Measurements from ENCODE around the gene S100A2. TPM values are rescaled to one million over a fixed set of nuclear protein-coding genes. Genes with fewer than 3 reads are reported as not detected.
"Not testable (repeated sequence)": the region's sequence is repeated elsewhere in the genome, so short reads cannot be mapped to it uniquely, and the experiment has no call there.

Gene S100A2
- total RNA-seq, 1 experiment from 2014 or later = 147 TPM

DNA sequence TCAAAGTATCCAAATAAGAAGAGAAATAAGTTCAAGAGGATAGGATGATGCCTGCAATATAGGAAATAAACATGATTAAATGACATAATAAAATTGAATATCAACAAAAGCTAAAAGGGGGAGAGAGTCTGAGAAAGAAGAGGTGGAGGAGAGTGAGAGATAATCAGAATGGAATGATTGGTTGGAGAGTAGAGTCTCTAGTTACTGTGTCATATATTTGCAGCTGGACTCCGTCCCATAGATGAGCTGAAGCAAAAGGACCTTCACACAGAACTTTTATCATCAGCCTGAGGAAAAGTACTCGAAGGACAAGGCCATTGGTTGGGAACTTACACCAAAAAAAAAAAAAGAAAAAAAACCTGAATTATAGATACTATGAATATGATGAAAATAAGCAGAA lies 22.8 kb upstream of the S100A2 start:
- H3K27me3 ChIP-seq (ENCODE audit: insufficient read depth, low read depth) = no peaks in the 10 kb centered on the region
- no peak for DNase-seq
- H3K9me3 ChIP-seq (ENCODE audit: insufficient read depth, low read depth) = no peaks in the 10 kb centered on the region
- H3F3A ChIP-seq (ENCODE audit: insufficient read depth, low read depth) = peaks cover 8% of the 10 kb centered on the region; the same call in 1 of the 2 replicates
- H3K36me3 ChIP-seq (ENCODE audit: low read depth) = no peaks in the 10 kb centered on the region
- peaks cover 17% of the 10 kb centered on the region for H3K4me1 ChIP-seq (replicated peaks; ENCODE audit: insufficient read depth)
- no peaks in the 10 kb centered on the region for H3K9me2 ChIP-seq (ENCODE audit: insufficient read depth)
- ChIA-PET POLR2A (ENCODE audit: unreplicated experiment) (interaction anchor here (0.6 to 0.7 kb wide), 2 partner anchors 35 to 56 kb away, joined by 3 to 12 read pairs; no protein-coding TSS in a partner anchor), CTCF (no interaction called here)
- no TSS peak for BruUV-seq (replicated peaks)
- H3K4me2 ChIP-seq = no peak overlapping the region
- no peaks in the 10 kb centered on the region for H3K79me2 ChIP-seq (ENCODE audit: low read depth)
- H4K20me1 ChIP-seq (ENCODE audit: insufficient read depth) = no peaks in the 10 kb centered on the region
- H3K4me3 ChIP-seq = no peak overlapping the region
- no peak for TF ChIP-seq EZH2 (IDR thresholded peaks at IDR 0.05; ENCODE audit: low read depth)
- TF ChIP-seq, protein P1, sequence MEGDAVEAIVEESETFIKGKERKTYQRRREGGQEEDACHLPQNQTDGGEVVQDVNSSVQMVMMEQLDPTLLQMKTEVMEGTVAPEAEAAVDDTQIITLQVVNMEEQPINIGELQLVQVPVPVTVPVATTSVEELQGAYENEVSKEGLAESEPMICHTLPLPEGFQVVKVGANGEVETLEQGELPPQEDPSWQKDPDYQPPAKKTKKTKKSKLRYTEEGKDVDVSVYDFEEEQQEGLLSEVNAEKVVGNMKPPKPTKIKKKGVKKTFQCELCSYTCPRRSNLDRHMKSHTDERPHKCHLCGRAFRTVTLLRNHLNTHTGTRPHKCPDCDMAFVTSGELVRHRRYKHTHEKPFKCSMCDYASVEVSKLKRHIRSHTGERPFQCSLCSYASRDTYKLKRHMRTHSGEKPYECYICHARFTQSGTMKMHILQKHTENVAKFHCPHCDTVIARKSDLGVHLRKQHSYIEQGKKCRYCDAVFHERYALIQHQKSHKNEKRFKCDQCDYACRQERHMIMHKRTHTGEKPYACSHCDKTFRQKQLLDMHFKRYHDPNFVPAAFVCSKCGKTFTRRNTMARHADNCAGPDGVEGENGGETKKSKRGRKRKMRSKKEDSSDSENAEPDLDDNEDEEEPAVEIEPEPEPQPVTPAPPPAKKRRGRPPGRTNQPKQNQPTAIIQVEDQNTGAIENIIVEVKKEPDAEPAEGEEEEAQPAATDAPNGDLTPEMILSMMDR (conservative IDR thresholded peaks at IDR 0.05) = no peak
- H2AFZ ChIP-seq = no peak overlapping the region
- no peak overlapping the region for H3K27ac ChIP-seq
- intact Hi-C loops (cut with micrococcal nuclease; ENCODE audit: unreplicated experiment) = no loop called here

DNA sequence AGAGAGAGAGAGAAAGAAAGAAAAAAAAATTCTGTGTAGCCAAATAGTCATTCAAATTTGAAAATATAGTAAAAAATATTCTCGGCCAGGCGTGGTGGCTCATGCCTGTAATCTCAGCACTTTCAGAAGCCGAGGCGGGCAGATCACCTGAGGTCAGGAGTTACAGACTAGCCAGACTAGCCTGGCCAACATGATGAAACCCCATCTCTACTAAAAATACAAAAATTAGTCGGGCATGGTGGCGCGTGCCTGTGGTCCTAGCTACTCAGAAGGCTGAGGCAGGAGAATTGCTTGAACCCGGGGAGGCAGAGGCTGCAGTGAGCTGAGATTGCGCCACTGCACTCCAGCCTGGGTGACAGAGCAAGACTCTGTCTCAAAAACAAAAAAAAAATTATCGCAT lies 22.4 kb upstream of the S100A2 start:
- H3K36me3 ChIP-seq (ENCODE audit: low read depth); H3K79me2 ChIP-seq (ENCODE audit: low read depth); H3F3A ChIP-seq (ENCODE audit: insufficient read depth, low read depth); H3K4me2 ChIP-seq; H3K9me2 ChIP-seq (ENCODE audit: insufficient read depth); H3K9me3 ChIP-seq (ENCODE audit: insufficient read depth, low read depth); H3K4me3 ChIP-seq; H3K27me3 ChIP-seq (ENCODE audit: insufficient read depth, low read depth); BruUV-seq (replicated peaks); DNase-seq; H4K20me1 ChIP-seq (ENCODE audit: insufficient read depth); H3K27ac ChIP-seq; intact Hi-C loops (cut with micrococcal nuclease; ENCODE audit: unreplicated experiment); H2AFZ ChIP-seq; CTCF ChIA-PET: not testable (repeated sequence)
- peaks cover 17% of the 10 kb centered on the region for H3K4me1 ChIP-seq (replicated peaks; ENCODE audit: insufficient read depth)
- POLR2A ChIA-PET (ENCODE audit: unreplicated experiment) = interaction anchor here (0.6 to 0.7 kb wide), 3 partner anchors 36 to 146 kb away, joined by 3 to 12 read pairs (median 3); no protein-coding TSS in a partner anchor

DNA sequence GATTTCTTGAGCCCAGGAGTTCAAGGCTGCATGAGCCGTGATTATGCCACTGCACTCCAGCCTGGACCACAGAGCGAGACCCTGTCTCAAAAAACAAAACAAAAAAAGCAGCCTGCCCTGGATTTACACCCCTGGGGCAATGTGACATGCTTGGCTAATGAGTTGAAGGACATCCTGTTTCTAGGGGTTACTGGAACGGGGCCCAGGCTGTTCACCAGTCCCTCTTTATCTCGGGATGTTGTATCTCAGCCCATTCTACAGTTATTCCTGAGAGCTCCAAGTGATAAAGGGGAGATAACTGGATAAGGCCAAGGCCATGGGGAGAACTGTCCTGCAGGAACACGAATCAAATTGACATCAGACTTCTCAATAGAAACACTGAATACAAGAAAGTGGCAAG lies 21.7 kb upstream of the S100A2 start:
- Histone ChIP-seq H3K27me3 (ENCODE audit: insufficient read depth, low read depth) (no peaks in the 10 kb centered on the region), H3K79me2 (ENCODE audit: low read depth) (no peaks in the 10 kb centered on the region), H2AFZ (no peak overlapping the region), H3K4me2 (no peak overlapping the region), H4K20me1 (ENCODE audit: insufficient read depth) (no peaks in the 10 kb centered on the region), H3K27ac (no peak overlapping the region), H3K4me1 (replicated peaks; ENCODE audit: insufficient read depth) (peaks cover 17% of the 10 kb centered on the region), H3K9me3 (ENCODE audit: insufficient read depth, low read depth) (no peaks in the 10 kb centered on the region), H3K9me2 (ENCODE audit: insufficient read depth) (no peaks in the 10 kb centered on the region), H3F3A (ENCODE audit: insufficient read depth, low read depth) (no peaks in the 10 kb centered on the region; the same call in 1 of the 2 replicates), H3K4me3 (no peak overlapping the region), H3K36me3 (ENCODE audit: low read depth) (no peaks in the 10 kb centered on the region)
- no peak for DNase-seq
- TF ChIP-seq, protein P1 (conservative IDR thresholded peaks at IDR 0.05) = no peak
- no peak for TF ChIP-seq EZH2 (IDR thresholded peaks at IDR 0.05; ENCODE audit: low read depth)
- no TSS peak for BruUV-seq (replicated peaks)
- POLR2A ChIA-PET (ENCODE audit: unreplicated experiment) = interaction anchor here (0.7 kb wide), 1 partner anchor 146 kb away, joined by 3 read pairs; no protein-coding TSS in a partner anchor
- CTCF ChIA-PET = no interaction called here
- intact Hi-C loops (cut with micrococcal nuclease; ENCODE audit: unreplicated experiment) = no loop called here

DNA sequence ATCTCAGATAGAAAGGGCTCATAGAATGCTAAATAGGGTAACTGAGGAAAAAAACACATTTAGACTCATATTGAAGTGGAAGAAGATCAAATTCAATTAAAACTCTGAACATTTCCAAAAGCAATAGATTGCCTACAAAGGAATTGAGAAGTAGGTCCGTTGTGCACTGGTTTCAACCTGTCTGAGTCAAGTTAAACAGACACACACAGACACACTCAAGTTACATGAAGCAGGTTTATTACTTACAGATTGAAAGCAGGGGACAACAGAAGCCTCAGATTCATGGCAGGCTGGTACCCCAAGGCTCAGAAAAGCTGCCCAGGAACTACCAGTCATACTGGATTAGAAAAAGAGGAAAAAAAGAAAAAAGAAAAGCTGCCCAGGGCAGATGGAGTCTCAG lies 20.7 kb upstream of the S100A2 start:
- no peaks in the 10 kb centered on the region; the same call in 1 of the 2 replicates for H3F3A ChIP-seq (ENCODE audit: insufficient read depth, low read depth)
- H3K36me3 ChIP-seq (ENCODE audit: low read depth) = no peaks in the 10 kb centered on the region
- BruUV-seq (replicated peaks) = no TSS peak
- H3K27ac ChIP-seq = no peak overlapping the region
- TF ChIP-seq, protein P1 (conservative IDR thresholded peaks at IDR 0.05) = no peak
- no peak for TF ChIP-seq EZH2 (IDR thresholded peaks at IDR 0.05; ENCODE audit: low read depth)
- H3K9me3 ChIP-seq (ENCODE audit: insufficient read depth, low read depth) = no peaks in the 10 kb centered on the region
- H3K4me3 ChIP-seq = no peak overlapping the region
- H3K79me2 ChIP-seq (ENCODE audit: low read depth) = no peaks in the 10 kb centered on the region
- no peak overlapping the region for H3K4me2 ChIP-seq
- H3K9me2 ChIP-seq (ENCODE audit: insufficient read depth) = no peaks in the 10 kb centered on the region
- ChIA-PET POLR2A (ENCODE audit: unreplicated experiment) (interaction anchor here (0.7 kb wide), 2 partner anchors 41 to 155 kb away, joined by 14 to 34 read pairs; partner anchors contain the start of gene S100A4), CTCF (no interaction called here)
- no peak for DNase-seq
- intact Hi-C loops (cut with micrococcal nuclease; ENCODE audit: unreplicated experiment) = no loop called here
- no peaks in the 10 kb centered on the region for H4K20me1 ChIP-seq (ENCODE audit: insufficient read depth)
- peaks cover 17% of the 10 kb centered on the region for H3K4me1 ChIP-seq (replicated peaks; ENCODE audit: insufficient read depth)
- H2AFZ ChIP-seq = no peak overlapping the region
- no peaks in the 10 kb centered on the region for H3K27me3 ChIP-seq (ENCODE audit: insufficient read depth, low read depth)

Data from PC-9 (cell line).